ENCODE data around the gene PHAF1. TPM values are rescaled to one million over a fixed set of nuclear protein-coding genes. Genes with fewer than 3 reads are reported as not detected.

The PHAF1 gene
- total and polyA plus RNA-seq, 2 of the 8 experiments (the other 6 are each of a cell fraction or from before 2014, with no cell fraction given): 18.6 to 26.4 TPM

DNA sequence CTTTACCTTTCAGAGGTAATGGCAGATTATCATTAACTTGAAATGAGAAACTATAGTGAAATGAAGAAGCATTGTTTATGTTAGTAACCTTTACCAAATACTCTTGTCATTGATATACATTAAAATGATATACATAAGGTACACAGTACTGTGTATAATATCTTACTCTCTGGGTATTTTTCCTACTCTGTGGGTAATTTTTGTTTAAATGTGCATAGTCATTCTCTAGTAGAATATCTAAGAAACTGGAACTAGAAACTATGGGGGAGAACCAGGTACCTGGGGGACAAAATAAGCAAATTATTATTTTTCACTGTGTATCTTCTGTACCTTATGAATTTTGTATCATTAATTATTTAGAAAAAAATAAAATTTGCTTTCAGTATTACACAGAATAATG, 20.6 kb upstream of the PHAF1 start:
- no peak overlapping the region for H3K4me2 ChIP-seq (ENCODE audit: insufficient read depth in 1 of 2, low read depth in 2 of 2, low read length in 2 of 2)
- H3K27me3 ChIP-seq (replicated peaks in 1 of 4; ENCODE audit: control insufficient read depth in 3 of 4, extremely low read depth in 1 of 4, insufficient read depth in 3 of 4, low read length in 3 of 4): no peaks in the 10 kb centered on the region
- H2BK5ac ChIP-seq (ENCODE audit: low read depth, low read length): no peak overlapping the region
- H2BK120ac ChIP-seq (replicated peaks; ENCODE audit: low read depth, low read length): no peak overlapping the region
- no peaks in the 10 kb centered on the region for H3K23me2 ChIP-seq (ENCODE audit: low read depth, low read length)
- H2BK12ac ChIP-seq (ENCODE audit: low read depth, low read length): no peak overlapping the region
- no peaks in the 10 kb centered on the region for H3K9me3 ChIP-seq (ENCODE audit: insufficient read depth in 2 of 2, low read depth in 1 of 2, low read length in 1 of 2)
- H3K18ac ChIP-seq (ENCODE audit: extremely low read depth, low read length): no peak overlapping the region
- H3K23ac ChIP-seq (ENCODE audit: insufficient read length): no peak overlapping the region
- H3K79me2 ChIP-seq (ENCODE audit: control insufficient read depth in 1 of 2, insufficient read depth in 2 of 2, low read length in 2 of 2): no peaks in the 10 kb centered on the region
- no peak overlapping the region for H4K5ac ChIP-seq (ENCODE audit: insufficient read length, low read depth, low read length)
- TF ChIP-seq JUN (IDR thresholded peaks at IDR 0.05; ENCODE audit: low read depth, low read length) (no peak), EP300 (IDR thresholded peaks at IDR 0.05; ENCODE audit: borderline replicate concordance in 1 of 2, low read depth in 2 of 2, low read length in 2 of 2) (no peak)
- H2BK15ac ChIP-seq (ENCODE audit: low read length): no peak overlapping the region
- no peaks in the 10 kb centered on the region for H3K36me3 ChIP-seq (ENCODE audit: control insufficient read depth in 2 of 4, insufficient read depth in 4 of 4, low read length in 3 of 4)
- no peak for FAIRE-seq
- H2BK20ac ChIP-seq (ENCODE audit: low read length): no peak overlapping the region
- no peak overlapping the region for H4K8ac ChIP-seq (ENCODE audit: extremely low read depth, insufficient read depth, low read length)
- ChIA-PET POLR2A (ENCODE audit: partially characterized antibody) (no interaction called here), CTCF (ENCODE audit: partially characterized antibody) (no interaction called here)
- DNase-seq (ENCODE audit: low read depth in 1 of 2, low spot score in 2 of 2): no peak
- no peak overlapping the region for H3K9ac ChIP-seq (replicated peaks in 1 of 4; ENCODE audit: extremely low read depth in 1 of 4, low read depth in 3 of 4, low read length in 3 of 4)
- H2AFZ ChIP-seq (ENCODE audit: low read length): no peak overlapping the region
- H3K56ac ChIP-seq (replicated peaks; ENCODE audit: insufficient read length, low read depth, low read length): no peak overlapping the region
- H3K27ac ChIP-seq (ENCODE audit: low read depth, low read length): no peak overlapping the region
- H3K4ac ChIP-seq (replicated peaks; ENCODE audit: insufficient read length, low read depth, low read length): no peak overlapping the region
- H3K14ac ChIP-seq (ENCODE audit: insufficient read length): no peak overlapping the region
- H3K4me1 ChIP-seq (replicated peaks in 1 of 4; ENCODE audit: control insufficient read depth in 3 of 4, insufficient read depth in 4 of 4, low read length in 3 of 4): no peaks in the 10 kb centered on the region
- no peaks in the 10 kb centered on the region for H3K79me1 ChIP-seq (ENCODE audit: low read depth, low read length)
- H4K20me1 ChIP-seq (replicated peaks in 1 of 2; ENCODE audit: control insufficient read depth in 1 of 2, insufficient read depth in 2 of 2, low read length in 2 of 2): peaks cover 0 to 2% of the 10 kb centered on the region in 2 experiments
- no peak overlapping the region for H2AK5ac ChIP-seq (ENCODE audit: low read depth, low read length)
- no peak overlapping the region for H4K91ac ChIP-seq (replicated peaks; ENCODE audit: insufficient read length, low read length)
- no peak overlapping the region for H3K4me3 ChIP-seq (ENCODE audit: extremely low read depth in 1 of 4, insufficient read depth in 2 of 4, low read depth in 3 of 4, low read length in 4 of 4)

Data from H1 (cell line).